HEK293 (cell line): Measurements from ENCODE around the gene GOSR2.

Experiments used
- YY1 ChIP-seq: fragments of 450-650 bp; formaldehyde crosslinking; IDR thresholded peaks from 2 replicates; pipeline ENCODE4 v1.5.1; 2018; ENCODE audit warnings: missing biosample characterization, missing genetic modification characterization
- ZNF133 ChIP-seq: fragments of 450-650 bp; formaldehyde crosslinking; IDR thresholded peaks from 2 replicates; pipeline ENCODE4 v1.5.1; 2016; ENCODE audit warnings: missing biosample characterization, missing genetic modification characterization
- ZNF544 ChIP-seq: fragments of 450-650 bp; formaldehyde crosslinking; IDR thresholded peaks from 2 replicates; pipeline ENCODE4 v1.5.0; 2017; ENCODE audit warnings: missing biosample characterization, missing genetic modification characterization
- ZNF670 ChIP-seq: fragments of 450-650 bp; formaldehyde crosslinking; IDR thresholded peaks from 2 replicates; pipeline ENCODE4 v1.5.1; 2016; ENCODE audit warnings: missing biosample characterization, missing genetic modification characterization, low read depth
- ZNF830 ChIP-seq: fragments of 450-650 bp; IDR thresholded peaks from 2 replicates; pipeline ENCODE4 v1.5.0; 2018; ENCODE audit warnings: missing biosample characterization, missing genetic modification characterization, low read depth, mild to moderate bottlenecking, moderate library complexity
- TF ChIP-seq, protein P1 (sequence below): fragments of 450-650 bp; formaldehyde crosslinking; IDR thresholded peaks from 2 replicates; pipeline ENCODE4 v1.5.1; 2017; ENCODE audit warnings: missing biosample characterization, missing genetic modification characterization
- TF ChIP-seq, protein P2 (sequence below): fragments of 450-650 bp; formaldehyde crosslinking; IDR thresholded peaks from 2 replicates; pipeline ENCODE4 v1.5.1; 2016; ENCODE audit warnings: missing biosample characterization, missing genetic modification characterization
- TF ChIP-seq, protein P3 (sequence below): fragments of 450-650 bp; formaldehyde crosslinking; IDR thresholded peaks from 2 replicates; pipeline ENCODE4 v1.5.1; 2016; ENCODE audit warnings: missing biosample characterization, missing genetic modification characterization

DNA sequence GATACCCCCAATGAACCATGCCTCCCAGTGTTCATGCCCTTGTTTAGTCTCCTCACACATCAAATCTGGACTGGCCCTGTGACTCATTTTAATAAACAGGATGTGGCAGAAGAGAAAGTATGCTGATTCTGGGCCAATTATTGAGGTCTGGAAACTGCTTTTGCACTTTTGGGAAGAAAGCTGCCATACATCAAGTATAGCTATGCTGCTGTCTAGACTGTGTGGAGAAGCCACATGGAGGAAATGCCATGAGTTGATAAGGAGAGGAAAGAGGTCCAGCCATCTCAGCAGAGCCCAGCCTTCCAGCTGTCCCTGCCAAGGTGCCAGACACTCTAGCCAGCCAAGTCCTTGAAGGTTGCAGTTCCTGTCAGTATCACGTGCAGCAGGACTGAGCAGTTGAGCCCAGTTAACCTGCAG lies 39.4 kb downstream of the GOSR2 start:
- TF ChIP-seq ZNF544 (tag by site-specific recombination): no peak
- TF ChIP-seq, protein P1, sequence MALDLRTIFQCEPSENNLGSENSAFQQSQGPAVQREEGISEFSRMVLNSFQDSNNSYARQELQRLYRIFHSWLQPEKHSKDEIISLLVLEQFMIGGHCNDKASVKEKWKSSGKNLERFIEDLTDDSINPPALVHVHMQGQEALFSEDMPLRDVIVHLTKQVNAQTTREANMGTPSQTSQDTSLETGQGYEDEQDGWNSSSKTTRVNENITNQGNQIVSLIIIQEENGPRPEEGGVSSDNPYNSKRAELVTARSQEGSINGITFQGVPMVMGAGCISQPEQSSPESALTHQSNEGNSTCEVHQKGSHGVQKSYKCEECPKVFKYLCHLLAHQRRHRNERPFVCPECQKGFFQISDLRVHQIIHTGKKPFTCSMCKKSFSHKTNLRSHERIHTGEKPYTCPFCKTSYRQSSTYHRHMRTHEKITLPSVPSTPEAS: no peak
- TF ChIP-seq, protein P2, sequence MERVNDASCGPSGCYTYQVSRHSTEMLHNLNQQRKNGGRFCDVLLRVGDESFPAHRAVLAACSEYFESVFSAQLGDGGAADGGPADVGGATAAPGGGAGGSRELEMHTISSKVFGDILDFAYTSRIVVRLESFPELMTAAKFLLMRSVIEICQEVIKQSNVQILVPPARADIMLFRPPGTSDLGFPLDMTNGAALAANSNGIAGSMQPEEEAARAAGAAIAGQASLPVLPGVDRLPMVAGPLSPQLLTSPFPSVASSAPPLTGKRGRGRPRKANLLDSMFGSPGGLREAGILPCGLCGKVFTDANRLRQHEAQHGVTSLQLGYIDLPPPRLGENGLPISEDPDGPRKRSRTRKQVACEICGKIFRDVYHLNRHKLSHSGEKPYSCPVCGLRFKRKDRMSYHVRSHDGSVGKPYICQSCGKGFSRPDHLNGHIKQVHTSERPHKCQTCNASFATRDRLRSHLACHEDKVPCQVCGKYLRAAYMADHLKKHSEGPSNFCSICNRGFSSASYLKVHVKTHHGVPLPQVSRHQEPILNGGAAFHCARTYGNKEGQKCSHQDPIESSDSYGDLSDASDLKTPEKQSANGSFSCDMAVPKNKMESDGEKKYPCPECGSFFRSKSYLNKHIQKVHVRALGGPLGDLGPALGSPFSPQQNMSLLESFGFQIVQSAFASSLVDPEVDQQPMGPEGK (tag by site-specific recombination): no peak
- TF ChIP-seq ZNF133: no peak
- no peak for TF ChIP-seq YY1 (tag by site-specific recombination)
- TF ChIP-seq ZNF670 (tag by site-specific recombination): no peak
- TF ChIP-seq, protein P3, sequence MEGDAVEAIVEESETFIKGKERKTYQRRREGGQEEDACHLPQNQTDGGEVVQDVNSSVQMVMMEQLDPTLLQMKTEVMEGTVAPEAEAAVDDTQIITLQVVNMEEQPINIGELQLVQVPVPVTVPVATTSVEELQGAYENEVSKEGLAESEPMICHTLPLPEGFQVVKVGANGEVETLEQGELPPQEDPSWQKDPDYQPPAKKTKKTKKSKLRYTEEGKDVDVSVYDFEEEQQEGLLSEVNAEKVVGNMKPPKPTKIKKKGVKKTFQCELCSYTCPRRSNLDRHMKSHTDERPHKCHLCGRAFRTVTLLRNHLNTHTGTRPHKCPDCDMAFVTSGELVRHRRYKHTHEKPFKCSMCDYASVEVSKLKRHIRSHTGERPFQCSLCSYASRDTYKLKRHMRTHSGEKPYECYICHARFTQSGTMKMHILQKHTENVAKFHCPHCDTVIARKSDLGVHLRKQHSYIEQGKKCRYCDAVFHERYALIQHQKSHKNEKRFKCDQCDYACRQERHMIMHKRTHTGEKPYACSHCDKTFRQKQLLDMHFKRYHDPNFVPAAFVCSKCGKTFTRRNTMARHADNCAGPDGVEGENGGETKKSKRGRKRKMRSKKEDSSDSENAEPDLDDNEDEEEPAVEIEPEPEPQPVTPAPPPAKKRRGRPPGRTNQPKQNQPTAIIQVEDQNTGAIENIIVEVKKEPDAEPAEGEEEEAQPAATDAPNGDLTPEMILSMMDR: no peak
- no peak for TF ChIP-seq ZNF830 (tag by site-specific recombination)
